Colonic mucosa (tissue), 4 donors: ENCODE measurements around the gene STRA8. TPM values are rescaled to one million over a fixed set of nuclear protein-coding genes. Genes with fewer than 3 reads are reported as not detected.

Experiments used
- DNase-seq: peaks from one replicate; pipeline ENCODE4 v3.0.0-alpha.2; 2020
- H3K27ac ChIP-seq: fragments of 200-600 bp; one replicate; pipeline ENCODE4 v1.8.0; 2021
- H3K27me3 ChIP-seq: fragments of 200-600 bp; one replicate; pipeline ENCODE4 v1.8.0; 2021
- H3K36me3 ChIP-seq: fragments of 200-600 bp; one replicate; pipeline ENCODE4 v1.8.0; 2021
- H3K4me1 ChIP-seq: fragments of 200-600 bp; one replicate; pipeline ENCODE4 v1.8.0; 2021; ENCODE audit warnings: mild to moderate bottlenecking
- H3K4me3 ChIP-seq: fragments of 200-600 bp; one replicate; pipeline ENCODE4 v1.8.0; 2021
- H3K9ac ChIP-seq, 2 donors: one replicate each; pipeline ENCODE4 v1.7.0; 2013; ENCODE audit warnings: control low read depth in 2 of 2, low read depth in 2 of 2, low read length in 2 of 2
- H3K9me3 ChIP-seq: fragments of 200-600 bp; one replicate; pipeline ENCODE4 v1.8.0; 2021
- intact Hi-C: fragments of 100-400 bp; cut with DNase I; formaldehyde crosslinking; loops from one replicate; pipeline ENCODE4 v1.14.1; 2022
- total RNA-seq, 2 donors: library from RNA; stranded (reverse); fragmentation: NEBNext Ultra II Directional in 1 of 2; extraction: Animal tissue kit (Norgen Biotek cat#: 25700) in 1 of 2; gene quantifications; one replicate each; pipeline ENCODE4 v1.2.1, GENCODE V29; 2021
- TF ChIP-seq, protein P1 (sequence below): fragments of 200-600 bp; IDR thresholded peaks from one replicate; pipeline ENCODE4 v1.8.0; 2022; ENCODE audit warnings: antibody characterized with exemption, mild to moderate bottlenecking
- donor health status: healthy.
- donor health status: DM: no; HTN: no; CAD: no.
- donor health status: DM: no; HTN: no; CAD: no.

The STRA8 gene
- total RNA-seq, 2 donors from 2014 or later = not detected

DNA sequence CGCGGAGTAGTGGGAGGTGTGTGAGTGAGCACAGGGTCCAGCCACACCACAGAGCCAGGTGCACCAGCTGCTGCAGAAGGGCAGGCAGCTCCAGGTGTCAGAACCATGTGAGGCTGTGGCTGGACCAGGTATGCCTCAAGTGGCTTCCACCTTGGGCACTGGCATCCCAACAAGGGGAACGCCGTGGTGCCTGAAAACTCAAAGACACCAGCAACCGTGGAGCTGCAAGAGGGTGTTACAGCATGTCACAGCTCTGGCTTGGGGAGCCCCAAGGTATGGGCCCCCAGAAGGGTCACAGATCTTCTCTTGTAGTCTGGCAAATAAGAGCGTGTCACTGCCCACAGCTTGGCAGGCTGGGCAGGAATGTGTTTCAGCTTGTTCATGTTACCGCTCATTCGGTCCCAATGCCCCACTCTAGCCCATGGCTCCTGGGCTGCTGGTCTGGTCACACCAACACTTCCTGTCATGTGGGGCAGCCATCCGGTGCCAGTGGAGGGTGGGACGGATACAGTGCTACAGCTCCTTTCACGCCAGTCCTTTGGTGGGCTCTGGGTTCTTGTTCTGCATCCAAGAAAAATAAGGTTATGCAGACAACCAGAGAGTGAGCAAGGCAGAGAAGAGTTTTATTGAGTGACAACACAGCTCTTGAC is 29.8 kb downstream of the STRA8 start:
- intact Hi-C loops = no loop called here

DNA sequence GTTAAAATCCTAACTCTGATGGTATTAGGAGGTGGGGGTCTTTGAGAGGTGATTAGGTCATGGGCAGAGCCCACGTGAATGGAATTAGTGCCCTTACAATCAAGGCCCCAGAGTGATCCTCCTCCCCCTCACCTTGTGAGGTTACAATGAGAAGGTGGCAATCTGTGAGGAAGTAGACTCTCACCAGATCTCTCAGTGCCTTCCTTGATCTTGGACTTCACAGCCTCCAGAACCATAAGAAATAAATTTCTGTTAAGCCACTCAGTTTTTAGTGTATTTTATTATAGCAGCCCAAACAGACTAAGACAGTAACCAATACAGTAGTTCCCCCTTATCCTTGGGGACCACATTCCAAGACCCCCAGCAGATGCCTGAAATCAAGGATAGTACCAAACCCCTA is 32.0 kb downstream of the STRA8 start:
- Histone ChIP-seq H3K27me3 (no peaks in the 10 kb centered on the region), H3K9ac (no peak overlapping the region), H3K4me3 (no peak overlapping the region), H3K36me3 (no peaks in the 10 kb centered on the region), H3K27ac (no peak overlapping the region), H3K4me1 (no peaks in the 10 kb centered on the region), H3K9me3 (no peaks in the 10 kb centered on the region)
- no peak for DNase-seq
- intact Hi-C loops = no loop called here
- TF ChIP-seq, protein P1, sequence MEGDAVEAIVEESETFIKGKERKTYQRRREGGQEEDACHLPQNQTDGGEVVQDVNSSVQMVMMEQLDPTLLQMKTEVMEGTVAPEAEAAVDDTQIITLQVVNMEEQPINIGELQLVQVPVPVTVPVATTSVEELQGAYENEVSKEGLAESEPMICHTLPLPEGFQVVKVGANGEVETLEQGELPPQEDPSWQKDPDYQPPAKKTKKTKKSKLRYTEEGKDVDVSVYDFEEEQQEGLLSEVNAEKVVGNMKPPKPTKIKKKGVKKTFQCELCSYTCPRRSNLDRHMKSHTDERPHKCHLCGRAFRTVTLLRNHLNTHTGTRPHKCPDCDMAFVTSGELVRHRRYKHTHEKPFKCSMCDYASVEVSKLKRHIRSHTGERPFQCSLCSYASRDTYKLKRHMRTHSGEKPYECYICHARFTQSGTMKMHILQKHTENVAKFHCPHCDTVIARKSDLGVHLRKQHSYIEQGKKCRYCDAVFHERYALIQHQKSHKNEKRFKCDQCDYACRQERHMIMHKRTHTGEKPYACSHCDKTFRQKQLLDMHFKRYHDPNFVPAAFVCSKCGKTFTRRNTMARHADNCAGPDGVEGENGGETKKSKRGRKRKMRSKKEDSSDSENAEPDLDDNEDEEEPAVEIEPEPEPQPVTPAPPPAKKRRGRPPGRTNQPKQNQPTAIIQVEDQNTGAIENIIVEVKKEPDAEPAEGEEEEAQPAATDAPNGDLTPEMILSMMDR = no peak

More for the DNA sequence above, 29.8 kb downstream of the STRA8 start:
- no peak overlapping the region for H3K9ac ChIP-seq
- no peak for DNase-seq
- no peaks in the 10 kb centered on the region for H3K36me3 ChIP-seq
- no peaks in the 10 kb centered on the region for H3K4me1 ChIP-seq
- H3K27ac ChIP-seq = no peak overlapping the region
- no peak overlapping the region for H3K4me3 ChIP-seq
- TF ChIP-seq, protein P1 = no peak
- no peaks in the 10 kb centered on the region for H3K9me3 ChIP-seq
- no peaks in the 10 kb centered on the region for H3K27me3 ChIP-seq

DNA sequence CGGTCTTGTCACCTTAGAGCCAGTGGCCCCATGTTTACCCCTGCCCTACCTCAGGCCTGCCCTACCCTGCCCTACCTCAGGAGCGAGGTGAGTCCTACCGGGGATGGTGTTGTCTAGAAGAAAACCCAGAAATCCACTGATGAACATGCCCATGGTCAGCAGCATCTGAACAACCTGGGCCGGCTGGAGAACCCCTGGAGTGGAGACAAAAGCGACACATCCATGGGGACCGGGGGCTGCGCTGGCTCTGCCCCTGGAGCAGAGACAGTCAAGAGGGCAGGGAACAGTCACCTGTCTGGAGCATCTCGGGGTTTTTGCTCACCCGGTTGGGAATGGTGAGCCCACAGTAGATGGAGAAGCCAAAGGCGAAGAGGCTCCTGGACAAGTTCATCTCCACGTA is 36.3 kb downstream of the STRA8 start:
- Histone ChIP-seq H3K4me3 (no peak overlapping the region), H3K4me1 (no peaks in the 10 kb centered on the region), H3K9me3 (no peaks in the 10 kb centered on the region), H3K27me3 (no peaks in the 10 kb centered on the region), H3K27ac (no peak overlapping the region), H3K9ac (no peak overlapping the region), H3K36me3 (no peaks in the 10 kb centered on the region)
- TF ChIP-seq, protein P1 = no peak
- DNase-seq = no peak
- intact Hi-C loops = no loop called here

DNA sequence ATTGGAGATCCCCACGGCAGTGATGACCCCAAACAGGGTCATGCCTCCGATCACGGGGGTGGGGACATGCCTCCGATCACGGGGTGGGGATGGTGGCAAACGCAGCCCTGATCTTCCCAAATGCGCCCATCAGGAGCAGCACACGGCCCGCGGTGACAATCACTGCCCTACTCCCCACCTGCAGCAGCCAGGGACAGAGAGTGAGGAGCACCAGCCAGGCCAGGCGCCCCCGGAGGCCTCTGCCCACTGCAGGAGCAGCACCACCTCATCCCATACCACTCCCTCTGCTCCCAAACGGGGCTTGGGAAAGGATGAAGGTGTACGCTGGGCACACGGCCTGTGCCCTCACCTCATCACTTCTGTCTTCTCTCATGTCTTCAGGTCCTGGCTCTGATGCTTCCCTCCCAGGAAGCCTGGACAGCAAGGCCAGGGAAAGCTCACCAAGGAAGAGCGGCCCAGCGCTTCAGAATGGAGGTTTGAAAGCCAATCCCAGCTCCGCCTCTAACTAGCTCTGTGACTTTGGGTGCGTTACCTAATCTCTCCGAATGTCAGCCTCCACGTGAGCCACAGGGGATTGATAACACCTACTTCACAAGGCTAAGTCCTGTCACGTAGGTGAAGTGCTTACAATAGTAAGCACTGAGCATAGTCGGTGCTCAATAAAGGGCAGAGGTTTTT is 37.1 kb downstream of the STRA8 start:
- Histone ChIP-seq H3K36me3 (no peaks in the 10 kb centered on the region), H3K4me1 (no peaks in the 10 kb centered on the region), H3K4me3 (no peak overlapping the region), H3K9me3 (no peaks in the 10 kb centered on the region), H3K9ac (no peak overlapping the region), H3K27me3 (no peaks in the 10 kb centered on the region), H3K27ac (no peak overlapping the region)
- intact Hi-C loops = no loop called here
- DNase-seq = no peak
- TF ChIP-seq, protein P1 = no peak

DNA sequence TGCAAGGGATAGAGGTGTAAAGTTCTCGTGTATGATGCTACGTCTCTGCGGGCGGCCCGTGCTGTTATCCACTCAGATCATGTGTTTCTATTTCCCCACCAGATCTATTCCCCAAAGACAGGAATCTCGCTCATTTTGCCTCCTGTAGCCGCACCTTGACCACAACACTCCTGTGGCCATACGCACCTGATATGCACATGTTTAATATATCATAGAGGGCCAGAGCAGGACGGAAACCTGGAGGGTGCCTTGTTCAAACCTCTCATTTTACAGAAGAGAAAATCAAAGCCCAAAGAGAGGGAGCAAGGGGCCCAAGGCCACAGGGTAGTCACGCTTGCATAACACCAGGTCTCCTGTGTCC is 37.6 kb downstream of the STRA8 start:
- intact Hi-C loops = no loop called here
- DNase-seq = no peak
- Histone ChIP-seq H3K9me3 (no peaks in the 10 kb centered on the region), H3K27ac (no peak overlapping the region), H3K4me1 (no peaks in the 10 kb centered on the region), H3K4me3 (no peak overlapping the region), H3K36me3 (no peaks in the 10 kb centered on the region), H3K27me3 (no peaks in the 10 kb centered on the region), H3K9ac (no peak overlapping the region)
- TF ChIP-seq, protein P1 = no peak
